HCT116 (cell line): ENCODE measurements around the gene CSF2RB. TPM values are rescaled to one million over a fixed set of nuclear protein-coding genes. Genes with fewer than 3 reads are reported as not detected.

Experiments
- ATAC-seq: fragments of 200-7000 bp; cut with Tn5 transposase; 2 replicates; pipeline ENCODE4 v1.9.1; 2020; ENCODE audit warnings: mild to moderate bottlenecking, moderate library complexity
- BruUV-seq: library from RNA; stranded (reverse); fragments of 400-500 nt; replicated peaks from 2 replicates; lab custom pipeline; 2021; lab: Mats Ljungman, UMichigan
- CTCF ChIA-PET: fragments of 300-600 bp; sonication (Branson Sonifier 250); formaldehyde crosslinking; loops from one replicate; lab custom pipeline; 2021; ENCODE audit warnings: antibody characterized with exemption; lab: Charles Lee
- POLR2A ChIA-PET: fragments of 300-600, 350-600 bp; sonication (Branson Sonifier 250); formaldehyde crosslinking; loops from one replicate; lab custom pipeline; 2021; ENCODE audit warnings: antibody characterized with exemption; lab: Charles Lee
- RAD21 ChIA-PET, 2 experiments: fragments of 300-600 bp; sonication (Branson Sonifier 250); formaldehyde crosslinking; loops; one replicate each; lab custom pipeline; 2023; ENCODE audit warnings: low total read pairs in 2 of 2; ENCODE audit not compliant: uncharacterized antibody in 2 of 2, unreplicated experiment in 2 of 2, low non-redundant PET in 1 of 2; lab: Charles Lee
- DNase-seq: peaks from one replicate; pipeline ENCODE4 v3.0.0-alpha.2; 2010; ENCODE audit warnings: low read depth, low spot score
- H2AFZ ChIP-seq: fragments of 200-600 bp; shearing (Covaris generic), sonication (generic); 2 replicates; pipeline ENCODE4 v1.6.1; 2017; ENCODE audit warnings: low read depth, mixed run types, mixed read lengths, antibody characterized with exemption, low read length; ENCODE audit not compliant: poor library complexity, severe bottlenecking
- H3K27ac ChIP-seq: 2 replicates; pipeline ENCODE4 v1.5.1; 2012; ENCODE audit warnings: low read depth, low read length
- H3K27me3 ChIP-seq: fragments of 200-600 bp; sonication (generic); 2 replicates; pipeline ENCODE4 v1.6.1; 2016; ENCODE audit warnings: mixed run types, low read length, mixed read lengths; ENCODE audit not compliant: insufficient read depth
- H3K36me3 ChIP-seq, 2 experiments: fragments of 200-500 bp in 1 of 2; fragments of 200-600 bp in 1 of 2; sonication (Bioruptor generic) in 1 of 2; sonication (generic) in 1 of 2; 2 replicates each; pipeline versions ENCODE4 v1.5.1 to v1.6.1; 2014 to 2016; ENCODE audit warnings: low read length in 2 of 2, inconsistent platforms in 1 of 2, mixed read lengths in 1 of 2, mixed run types in 1 of 2; ENCODE audit not compliant: insufficient read depth in 2 of 2, control insufficient read depth in 1 of 2
- H3K4me1 ChIP-seq, 2 experiments: fragments of 200-600 bp in 1 of 2; sonication (generic) in 1 of 2; 2 replicates each; pipeline versions ENCODE4 v1.5.1 to v1.6.1; 2012 to 2017; ENCODE audit warnings: low read length in 2 of 2, inconsistent platforms in 1 of 2, mild to moderate bottlenecking in 1 of 2, mixed read lengths in 1 of 2, mixed run types in 1 of 2, moderate library complexity in 1 of 2; ENCODE audit not compliant: insufficient read depth in 2 of 2, control insufficient read depth in 1 of 2
- H3K4me2 ChIP-seq: fragments of 200-600 bp; sonication (generic); 2 replicates; pipeline ENCODE4 v1.6.1; 2017; ENCODE audit warnings: mixed run types, low read length, mixed read lengths
- H3K4me3 ChIP-seq, 2 experiments: fragments of 200-600 bp in 1 of 2; sonication (generic) in 1 of 2; replicated peaks in 1 of 2; 2 replicates each; pipeline ENCODE4 v1.5.1; 2011 to 2016; ENCODE audit warnings: low read length in 2 of 2, control low read depth in 1 of 2, low read depth in 1 of 2, mild to moderate bottlenecking in 1 of 2, mixed read lengths in 1 of 2, mixed run types in 1 of 2
- H3K79me2 ChIP-seq: fragments of 200-600 bp; sonication (generic); 2 replicates; pipeline ENCODE4 v1.6.1; 2017; ENCODE audit warnings: mild to moderate bottlenecking, mixed run types, low read length, moderate library complexity, mixed read lengths; ENCODE audit not compliant: insufficient read depth
- H3K9ac ChIP-seq: fragments of 200-600 bp; sonication (generic); 2 replicates; pipeline ENCODE4 v1.6.1; 2016; ENCODE audit warnings: low read length, mixed read lengths
- H3K9me2 ChIP-seq: fragments of 200-600 bp; sonication (generic), shearing (Covaris generic); 2 replicates; pipeline ENCODE4 v1.6.1; 2017; ENCODE audit warnings: mixed run types, mild to moderate bottlenecking, moderate library complexity; ENCODE audit not compliant: insufficient read depth
- H3K9me3 ChIP-seq, 2 experiments: fragments of 200-500 bp in 1 of 2; fragments of 200-600 bp in 1 of 2; sonication (Bioruptor generic) in 1 of 2; sonication (generic) in 1 of 2; 2 replicates each; pipeline ENCODE4 v1.6.1; 2014 to 2017; ENCODE audit warnings: low read length in 2 of 2, mixed read lengths in 2 of 2, inconsistent platforms in 1 of 2, low read depth in 1 of 2, mild to moderate bottlenecking in 1 of 2, mixed run types in 1 of 2, moderate library complexity in 1 of 2; ENCODE audit not compliant: control insufficient read depth in 1 of 2, insufficient read depth in 1 of 2
- H4K20me1 ChIP-seq: fragments of 200-600 bp; sonication (generic), shearing (Covaris generic); 2 replicates; pipeline ENCODE4 v1.6.1; 2017; ENCODE audit warnings: mixed run types, mild to moderate bottlenecking, moderate library complexity; ENCODE audit not compliant: insufficient read depth
- CEBPB ChIP-seq: IDR thresholded peaks from 2 replicates; pipeline ENCODE4 v1.6.1; 2012; ENCODE audit warnings: low read depth
- EGR1 ChIP-seq: IDR thresholded peaks from 2 replicates; pipeline ENCODE4 v1.6.1; 2012; ENCODE audit warnings: low read depth
- ELF1 ChIP-seq: IDR thresholded peaks from 2 replicates; pipeline ENCODE4 v1.6.1; 2012; ENCODE audit warnings: low read depth, borderline replicate concordance
- EZH2 ChIP-seq: fragments of 200-600 bp; sonication (generic); IDR thresholded peaks from 2 replicates; pipeline ENCODE4 v1.6.1; 2017; ENCODE audit warnings: antibody characterized with exemption, mixed run types
- EZH2phosphoT487 ChIP-seq: fragments of 200-600 bp; IDR thresholded peaks from 2 replicates; pipeline ENCODE4 v1.6.1; 2018; ENCODE audit warnings: antibody characterized with exemption, borderline replicate concordance
- FOSL1 ChIP-seq: IDR thresholded peaks from 2 replicates; pipeline ENCODE4 v1.6.1; 2012; ENCODE audit warnings: low read depth
- JUND ChIP-seq: IDR thresholded peaks from 2 replicates; pipeline ENCODE4 v1.6.1; 2012
- POLR2A ChIP-seq: IDR thresholded peaks from 2 replicates; pipeline ENCODE4 v1.7.0; 2011; ENCODE audit warnings: borderline replicate concordance; ENCODE audit not compliant: insufficient read depth, insufficient read length; ENCODE audit errors: extremely low read depth
- POLR2AphosphoS5 ChIP-seq: IDR thresholded peaks from 2 replicates; pipeline ENCODE4 v1.6.1; 2011; ENCODE audit warnings: mild to moderate bottlenecking, low read depth, low read length, moderate library complexity
- RAD21 ChIP-seq: IDR thresholded peaks from 2 replicates; pipeline ENCODE4 v1.6.1; 2012; ENCODE audit warnings: low read depth, mild to moderate bottlenecking
- SIN3A ChIP-seq: IDR thresholded peaks from 2 replicates; pipeline ENCODE4 v1.6.1; 2012; ENCODE audit warnings: low read depth
- SP1 ChIP-seq: IDR thresholded peaks from 2 replicates; pipeline ENCODE4 v1.6.1; 2012; ENCODE audit warnings: low read depth
- SRF ChIP-seq: IDR thresholded peaks from 2 replicates; pipeline ENCODE4 v1.6.1; 2012; ENCODE audit warnings: low read depth
- TCF7L2 ChIP-seq: IDR thresholded peaks from 2 replicates; pipeline ENCODE4 v1.7.0; 2011; ENCODE audit warnings: borderline replicate concordance, inconsistent platforms; ENCODE audit not compliant: insufficient read depth, insufficient read length; ENCODE audit errors: extremely low read depth
- YY1 ChIP-seq: IDR thresholded peaks from 2 replicates; pipeline ENCODE4 v1.6.1; 2011; ENCODE audit warnings: low read length, low read depth, moderate library complexity, mild to moderate bottlenecking; ENCODE audit not compliant: insufficient replicate concordance; ENCODE audit errors: extremely low read depth
- ZFX ChIP-seq: fragments of 450-650 bp; IDR thresholded peaks from 2 replicates; pipeline ENCODE4 v1.6.1; 2017
- ZNF274 ChIP-seq: fragments of 200-500 bp; sonication (Bioruptor generic); IDR thresholded peaks from 2 replicates; pipeline ENCODE4 v1.6.1; 2014; ENCODE audit warnings: mild to moderate bottlenecking, low read depth, low read length, inconsistent platforms
- intact Hi-C: fragments of 100-400 bp; cut with micrococcal nuclease; formaldehyde crosslinking; loops from 2 replicates; pipeline ENCODE4 v1.10.0; 2022
- total RNA-seq: library from RNA; stranded (reverse); gene quantifications from one replicate; pipeline ENCODE4 v1.2.1, GENCODE V29; 2021; ENCODE audit not compliant: unreplicated experiment
- TF ChIP-seq, protein P1 (sequence below): IDR thresholded peaks from 2 replicates; pipeline ENCODE4 v1.6.1; 2011; ENCODE audit warnings: mild to moderate bottlenecking, low read length, moderate library complexity; ENCODE audit not compliant: insufficient replicate concordance; ENCODE audit errors: extremely low read depth
- TF ChIP-seq, protein P2 (sequence below): IDR thresholded peaks from 2 replicates; pipeline ENCODE4 v1.6.1; 2012; ENCODE audit warnings: low read depth

CSF2RB gene
- total RNA-seq, 1 experiment from 2014 or later, result 0.10 TPM

DNA sequence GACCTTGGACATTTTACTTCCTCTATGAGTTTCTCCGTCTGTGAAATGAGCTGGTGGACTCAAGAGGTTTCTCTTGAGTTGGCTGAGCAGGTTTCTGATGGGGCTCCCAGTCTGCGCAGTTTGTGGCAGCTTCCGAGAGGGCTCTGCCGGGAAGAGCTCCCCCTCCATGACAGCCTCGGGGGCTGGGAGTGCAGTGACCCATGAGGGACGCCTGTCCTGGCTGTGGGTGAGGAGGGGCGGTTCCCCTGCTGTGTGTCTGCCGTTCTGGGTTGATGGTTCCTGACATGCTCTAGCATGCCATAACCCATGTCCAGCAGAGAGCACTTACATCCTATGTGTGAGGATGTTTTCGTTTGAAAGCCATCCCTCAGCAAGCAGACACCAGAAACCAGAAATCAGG is 14.8 kb downstream of the CSF2RB start:
- no peaks in the 10 kb centered on the region for H3K9me2 ChIP-seq
- CTCF ChIA-PET, result no interaction called here
- H2AFZ ChIP-seq, result no peak overlapping the region
- H3K36me3 ChIP-seq, result no peaks in the 10 kb centered on the region
- no peaks in the 10 kb centered on the region for H3K79me2 ChIP-seq
- no peak overlapping the region for H3K4me3 ChIP-seq
- H3K9ac ChIP-seq, result no peak overlapping the region
- intact Hi-C loops, result no loop called here
- no peak overlapping the region for H3K4me2 ChIP-seq
- no peak overlapping the region for H3K27ac ChIP-seq
- DNase-seq (no peak), ATAC-seq (no peak)
- POLR2A ChIA-PET, result no interaction called here
- H3K4me1 ChIP-seq, result peaks cover 0 to 7% of the 10 kb centered on the region in 2 experiments; a peak in 2 of 4 replicates
- H3K27me3 ChIP-seq, result no peaks in the 10 kb centered on the region; the same call in 1 of the 2 replicates
- TF ChIP-seq POLR2A (no peak), JUND (no peak), SRF (no peak), RAD21 (no peak), EZH2 (no peak), ZNF274 (no peak), EGR1 (no peak), ZFX (no peak), EZH2phosphoT487 (no peak), CEBPB (no peak), POLR2AphosphoS5 (no peak), SIN3A (no peak), SP1 (no peak), TCF7L2 (no peak), FOSL1 (no peak), YY1 (no peak), ELF1 (no peak)
- TF ChIP-seq, protein P1, sequence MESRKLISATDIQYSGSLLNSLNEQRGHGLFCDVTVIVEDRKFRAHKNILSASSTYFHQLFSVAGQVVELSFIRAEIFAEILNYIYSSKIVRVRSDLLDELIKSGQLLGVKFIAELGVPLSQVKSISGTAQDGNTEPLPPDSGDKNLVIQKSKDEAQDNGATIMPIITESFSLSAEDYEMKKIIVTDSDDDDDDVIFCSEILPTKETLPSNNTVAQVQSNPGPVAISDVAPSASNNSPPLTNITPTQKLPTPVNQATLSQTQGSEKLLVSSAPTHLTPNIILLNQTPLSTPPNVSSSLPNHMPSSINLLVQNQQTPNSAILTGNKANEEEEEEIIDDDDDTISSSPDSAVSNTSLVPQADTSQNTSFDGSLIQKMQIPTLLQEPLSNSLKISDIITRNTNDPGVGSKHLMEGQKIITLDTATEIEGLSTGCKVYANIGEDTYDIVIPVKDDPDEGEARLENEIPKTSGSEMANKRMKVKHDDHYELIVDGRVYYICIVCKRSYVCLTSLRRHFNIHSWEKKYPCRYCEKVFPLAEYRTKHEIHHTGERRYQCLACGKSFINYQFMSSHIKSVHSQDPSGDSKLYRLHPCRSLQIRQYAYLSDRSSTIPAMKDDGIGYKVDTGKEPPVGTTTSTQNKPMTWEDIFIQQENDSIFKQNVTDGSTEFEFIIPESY, result no peak
- TF ChIP-seq, protein P2, sequence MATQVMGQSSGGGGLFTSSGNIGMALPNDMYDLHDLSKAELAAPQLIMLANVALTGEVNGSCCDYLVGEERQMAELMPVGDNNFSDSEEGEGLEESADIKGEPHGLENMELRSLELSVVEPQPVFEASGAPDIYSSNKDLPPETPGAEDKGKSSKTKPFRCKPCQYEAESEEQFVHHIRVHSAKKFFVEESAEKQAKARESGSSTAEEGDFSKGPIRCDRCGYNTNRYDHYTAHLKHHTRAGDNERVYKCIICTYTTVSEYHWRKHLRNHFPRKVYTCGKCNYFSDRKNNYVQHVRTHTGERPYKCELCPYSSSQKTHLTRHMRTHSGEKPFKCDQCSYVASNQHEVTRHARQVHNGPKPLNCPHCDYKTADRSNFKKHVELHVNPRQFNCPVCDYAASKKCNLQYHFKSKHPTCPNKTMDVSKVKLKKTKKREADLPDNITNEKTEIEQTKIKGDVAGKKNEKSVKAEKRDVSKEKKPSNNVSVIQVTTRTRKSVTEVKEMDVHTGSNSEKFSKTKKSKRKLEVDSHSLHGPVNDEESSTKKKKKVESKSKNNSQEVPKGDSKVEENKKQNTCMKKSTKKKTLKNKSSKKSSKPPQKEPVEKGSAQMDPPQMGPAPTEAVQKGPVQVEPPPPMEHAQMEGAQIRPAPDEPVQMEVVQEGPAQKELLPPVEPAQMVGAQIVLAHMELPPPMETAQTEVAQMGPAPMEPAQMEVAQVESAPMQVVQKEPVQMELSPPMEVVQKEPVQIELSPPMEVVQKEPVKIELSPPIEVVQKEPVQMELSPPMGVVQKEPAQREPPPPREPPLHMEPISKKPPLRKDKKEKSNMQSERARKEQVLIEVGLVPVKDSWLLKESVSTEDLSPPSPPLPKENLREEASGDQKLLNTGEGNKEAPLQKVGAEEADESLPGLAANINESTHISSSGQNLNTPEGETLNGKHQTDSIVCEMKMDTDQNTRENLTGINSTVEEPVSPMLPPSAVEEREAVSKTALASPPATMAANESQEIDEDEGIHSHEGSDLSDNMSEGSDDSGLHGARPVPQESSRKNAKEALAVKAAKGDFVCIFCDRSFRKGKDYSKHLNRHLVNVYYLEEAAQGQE, result no peak
- RAD21 ChIA-PET, result no interaction called here
- no peaks in the 10 kb centered on the region for H3K9me3 ChIP-seq
- H4K20me1 ChIP-seq, result no peaks in the 10 kb centered on the region
- no TSS peak for BruUV-seq
